HepG2 (cell line): Measurements from ENCODE around the gene PIK3CB. TPM values are rescaled to one million over a fixed set of nuclear protein-coding genes. Genes with fewer than 3 reads are reported as not detected.
A peak's percentile ranks its signal among the peaks of the same experiment; 100 is the strongest.

Source experiments
- DPF2 ChIP-seq: sonication (generic); formaldehyde crosslinking; IDR thresholded peaks from 2 replicates; pipeline ENCODE4 v1.4.0; 2020; ENCODE audit warnings: mild to moderate bottlenecking, low read depth, missing genetic modification reagents, borderline replicate concordance
- ELF1 ChIP-seq: sonication (generic); formaldehyde crosslinking; IDR thresholded peaks from 2 replicates; pipeline ENCODE4 v1.4.0; 2020; ENCODE audit warnings: missing genetic modification reagents
- FOXO1 ChIP-seq: sonication (generic); formaldehyde crosslinking; IDR thresholded peaks from 2 replicates; pipeline ENCODE4 v1.4.0; 2020; ENCODE audit warnings: missing genetic modification reagents
- MED1 ChIP-seq: sonication (generic); formaldehyde crosslinking; IDR thresholded peaks from 2 replicates; pipeline ENCODE4 v1.4.0; 2020; ENCODE audit warnings: missing genetic modification reagents
- NFE2L2 ChIP-seq: fragments of 150-350 bp; IDR thresholded peaks from 2 replicates; pipeline ENCODE4 v1.6.1; 2014; ENCODE audit warnings: low read length
- ZFP36L1 ChIP-seq: sonication (generic); formaldehyde crosslinking; IDR thresholded peaks from 2 replicates; pipeline ENCODE4 v1.8.0; 2022; ENCODE audit warnings: mild to moderate bottlenecking, missing genetic modification reagents, moderate library complexity
- ZFP36L2 ChIP-seq: sonication (generic); formaldehyde crosslinking; IDR thresholded peaks from 2 replicates; pipeline ENCODE4 v1.4.0; 2020; ENCODE audit warnings: missing genetic modification reagents
- ZNF10 ChIP-seq: sonication (generic); formaldehyde crosslinking; IDR thresholded peaks from 2 replicates; pipeline ENCODE4 v1.4.0; 2020; ENCODE audit warnings: mild to moderate bottlenecking, low read depth, missing genetic modification reagents, borderline replicate concordance
- ZNF101 ChIP-seq: sonication (generic); formaldehyde crosslinking; IDR thresholded peaks from 2 replicates; pipeline ENCODE4 v1.4.0; 2020; ENCODE audit warnings: mild to moderate bottlenecking, low read depth, missing genetic modification reagents, borderline replicate concordance
- ZNF572 ChIP-seq: sonication (generic); formaldehyde crosslinking; IDR thresholded peaks from 2 replicates; pipeline ENCODE4 v1.5.1; 2020; ENCODE audit warnings: mild to moderate bottlenecking, missing genetic modification reagents
- ZNF772 ChIP-seq: sonication (generic); formaldehyde crosslinking; IDR thresholded peaks from 2 replicates; pipeline ENCODE4 v1.5.0; 2020; ENCODE audit warnings: mild to moderate bottlenecking, missing genetic modification reagents
- polyA plus RNA-seq, 8 experiments: library from polyadenylated mRNA; depleted of rRNA in 3 of 8; stranded (reverse) in 7 of 8; unstranded in 1 of 8; fragments of >200 nt; fragmentation: Illumina TruSeq in 4 of 8; extraction: Trizol in 4 of 8; gene quantifications; 2 replicates each; pipeline versions ENCODE4 v1.2.1 to v1.2.3, GENCODE V29; 2011 to 2016; ENCODE audit warnings: low read depth in 4 of 8, missing spikeins in 1 of 8, mixed read lengths in 1 of 8; ENCODE audit not compliant: insufficient read depth in 1 of 8
- total RNA-seq, 5 experiments: library from RNA; depleted of rRNA; stranded (reverse); fragments of >200 nt; fragmentation: Illumina TruSeq; extraction: Trizol; gene quantifications; 2 replicates each; pipeline ENCODE4 v1.2.3, GENCODE V29; 2016; ENCODE audit warnings: low read depth in 1 of 5
- TF ChIP-seq, protein P1 (sequence below): sonication (generic); formaldehyde crosslinking; IDR thresholded peaks from 2 replicates; pipeline ENCODE4 v1.5.0; 2020; ENCODE audit warnings: missing genetic modification reagents, mild to moderate bottlenecking, borderline replicate concordance
- TF ChIP-seq, protein P2 (sequence below): sonication (generic); formaldehyde crosslinking; conservative IDR thresholded peaks from 2 replicates; pipeline ENCODE4 v1.4.0; 2020; ENCODE audit warnings: mild to moderate bottlenecking, missing genetic modification reagents, moderate library complexity
- TF ChIP-seq, protein P3 (sequence below): sonication (generic); formaldehyde crosslinking; IDR thresholded peaks from 2 replicates; pipeline ENCODE4 v1.4.0; 2020; ENCODE audit warnings: mild to moderate bottlenecking, missing genetic modification reagents
- TF ChIP-seq, protein P4 (sequence below): sonication (generic); formaldehyde crosslinking; IDR thresholded peaks from 2 replicates; pipeline ENCODE4 v1.5.0; 2020; ENCODE audit warnings: missing genetic modification reagents
- TF ChIP-seq, protein P5 (sequence below): sonication (generic); formaldehyde crosslinking; IDR thresholded peaks from 2 replicates; pipeline ENCODE4 v1.5.1; 2020; ENCODE audit warnings: missing genetic modification reagents, mild to moderate bottlenecking, borderline replicate concordance
- TF ChIP-seq, protein P6 (sequence below): fragments of 450-650 bp; IDR thresholded peaks from 2 replicates; pipeline ENCODE4 v1.6.1; 2017; ENCODE audit warnings: mild to moderate bottlenecking
- TF ChIP-seq, protein P7 (sequence below): sonication (generic); formaldehyde crosslinking; IDR thresholded peaks from 2 replicates; pipeline ENCODE4 v1.9.0; 2021; ENCODE audit warnings: missing genetic modification reagents, borderline replicate concordance

PIK3CB gene
- total and polyA plus RNA-seq, 2 of the 13 experiments (the other 11 are each of a cell fraction or from before 2014, with no cell fraction given) = 6.6 to 18.7 TPM

DNA sequence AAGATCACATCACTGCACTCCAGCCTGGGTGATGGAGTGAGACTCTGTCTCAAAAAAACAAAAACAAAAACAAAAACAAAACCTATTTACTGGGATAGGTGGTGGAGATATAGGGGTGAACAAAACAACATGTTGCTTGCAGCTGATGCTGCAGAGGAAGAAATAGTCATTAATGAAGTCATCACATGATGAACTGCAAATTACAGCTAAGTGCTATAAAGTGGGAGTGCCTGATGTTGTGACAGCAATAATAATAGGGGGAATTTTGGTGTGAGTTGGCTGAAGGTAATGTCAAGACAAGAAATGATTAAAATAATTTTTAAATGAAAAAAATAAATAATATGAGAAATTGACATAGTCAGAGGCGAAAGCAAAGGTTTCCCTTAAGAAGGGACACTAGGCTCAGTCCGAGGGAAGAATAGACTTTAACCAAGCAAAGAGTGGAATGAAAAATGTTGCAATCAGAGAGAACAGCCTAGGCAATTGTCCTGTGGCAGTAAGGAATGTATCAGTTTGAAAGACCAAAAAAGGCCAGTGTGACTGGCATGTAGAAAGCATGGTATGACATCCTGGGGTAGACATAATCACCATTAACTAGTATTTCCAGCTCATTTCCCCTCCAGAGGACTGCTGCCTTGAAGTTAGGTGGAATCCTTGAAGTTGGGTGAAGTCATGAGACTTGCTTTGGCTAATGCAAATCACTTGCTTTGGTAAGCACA lies 14.7 kb upstream of the PIK3CB start (continued):
- TF ChIP-seq, protein P1, sequence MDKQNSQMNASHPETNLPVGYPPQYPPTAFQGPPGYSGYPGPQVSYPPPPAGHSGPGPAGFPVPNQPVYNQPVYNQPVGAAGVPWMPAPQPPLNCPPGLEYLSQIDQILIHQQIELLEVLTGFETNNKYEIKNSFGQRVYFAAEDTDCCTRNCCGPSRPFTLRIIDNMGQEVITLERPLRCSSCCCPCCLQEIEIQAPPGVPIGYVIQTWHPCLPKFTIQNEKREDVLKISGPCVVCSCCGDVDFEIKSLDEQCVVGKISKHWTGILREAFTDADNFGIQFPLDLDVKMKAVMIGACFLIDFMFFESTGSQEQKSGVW (CRISPR knock-in tag) = no peak
- peak; percentile 33 for TF ChIP-seq MED1
- TF ChIP-seq DPF2 = 0 out of 2 replicates have a peak, but pooled peaks have one; percentile 23
- TF ChIP-seq, protein P2, sequence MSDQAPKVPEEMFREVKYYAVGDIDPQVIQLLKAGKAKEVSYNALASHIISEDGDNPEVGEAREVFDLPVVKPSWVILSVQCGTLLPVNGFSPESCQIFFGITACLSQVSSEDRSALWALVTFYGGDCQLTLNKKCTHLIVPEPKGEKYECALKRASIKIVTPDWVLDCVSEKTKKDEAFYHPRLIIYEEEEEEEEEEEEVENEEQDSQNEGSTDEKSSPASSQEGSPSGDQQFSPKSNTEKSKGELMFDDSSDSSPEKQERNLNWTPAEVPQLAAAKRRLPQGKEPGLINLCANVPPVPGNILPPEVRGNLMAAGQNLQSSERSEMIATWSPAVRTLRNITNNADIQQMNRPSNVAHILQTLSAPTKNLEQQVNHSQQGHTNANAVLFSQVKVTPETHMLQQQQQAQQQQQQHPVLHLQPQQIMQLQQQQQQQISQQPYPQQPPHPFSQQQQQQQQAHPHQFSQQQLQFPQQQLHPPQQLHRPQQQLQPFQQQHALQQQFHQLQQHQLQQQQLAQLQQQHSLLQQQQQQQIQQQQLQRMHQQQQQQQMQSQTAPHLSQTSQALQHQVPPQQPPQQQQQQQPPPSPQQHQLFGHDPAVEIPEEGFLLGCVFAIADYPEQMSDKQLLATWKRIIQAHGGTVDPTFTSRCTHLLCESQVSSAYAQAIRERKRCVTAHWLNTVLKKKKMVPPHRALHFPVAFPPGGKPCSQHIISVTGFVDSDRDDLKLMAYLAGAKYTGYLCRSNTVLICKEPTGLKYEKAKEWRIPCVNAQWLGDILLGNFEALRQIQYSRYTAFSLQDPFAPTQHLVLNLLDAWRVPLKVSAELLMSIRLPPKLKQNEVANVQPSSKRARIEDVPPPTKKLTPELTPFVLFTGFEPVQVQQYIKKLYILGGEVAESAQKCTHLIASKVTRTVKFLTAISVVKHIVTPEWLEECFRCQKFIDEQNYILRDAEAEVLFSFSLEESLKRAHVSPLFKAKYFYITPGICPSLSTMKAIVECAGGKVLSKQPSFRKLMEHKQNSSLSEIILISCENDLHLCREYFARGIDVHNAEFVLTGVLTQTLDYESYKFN (CRISPR knock-in tag) = 0 out of 2 replicates have a peak, but pooled peaks have one; percentile 49
- TF ChIP-seq, protein P3, sequence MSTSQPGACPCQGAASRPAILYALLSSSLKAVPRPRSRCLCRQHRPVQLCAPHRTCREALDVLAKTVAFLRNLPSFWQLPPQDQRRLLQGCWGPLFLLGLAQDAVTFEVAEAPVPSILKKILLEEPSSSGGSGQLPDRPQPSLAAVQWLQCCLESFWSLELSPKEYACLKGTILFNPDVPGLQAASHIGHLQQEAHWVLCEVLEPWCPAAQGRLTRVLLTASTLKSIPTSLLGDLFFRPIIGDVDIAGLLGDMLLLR (CRISPR knock-in tag) = no peak
- no peak for TF ChIP-seq ZNF772 (CRISPR knock-in tag)
- TF ChIP-seq FOXO1 (CRISPR knock-in tag) = no peak
- no peak for TF ChIP-seq ZNF10 (CRISPR knock-in tag)
- TF ChIP-seq, protein P4, sequence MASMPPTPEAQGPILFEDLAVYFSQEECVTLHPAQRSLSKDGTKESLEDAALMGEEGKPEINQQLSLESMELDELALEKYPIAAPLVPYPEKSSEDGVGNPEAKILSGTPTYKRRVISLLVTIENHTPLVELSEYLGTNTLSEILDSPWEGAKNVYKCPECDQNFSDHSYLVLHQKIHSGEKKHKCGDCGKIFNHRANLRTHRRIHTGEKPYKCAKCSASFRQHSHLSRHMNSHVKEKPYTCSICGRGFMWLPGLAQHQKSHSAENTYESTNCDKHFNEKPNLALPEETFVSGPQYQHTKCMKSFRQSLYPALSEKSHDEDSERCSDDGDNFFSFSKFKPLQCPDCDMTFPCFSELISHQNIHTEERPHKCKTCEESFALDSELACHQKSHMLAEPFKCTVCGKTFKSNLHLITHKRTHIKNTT = no peak
- TF ChIP-seq ELF1 (CRISPR knock-in tag) = no peak
- TF ChIP-seq, protein P5, sequence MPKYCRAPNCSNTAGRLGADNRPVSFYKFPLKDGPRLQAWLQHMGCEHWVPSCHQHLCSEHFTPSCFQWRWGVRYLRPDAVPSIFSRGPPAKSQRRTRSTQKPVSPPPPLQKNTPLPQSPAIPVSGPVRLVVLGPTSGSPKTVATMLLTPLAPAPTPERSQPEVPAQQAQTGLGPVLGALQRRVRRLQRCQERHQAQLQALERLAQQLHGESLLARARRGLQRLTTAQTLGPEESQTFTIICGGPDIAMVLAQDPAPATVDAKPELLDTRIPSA (CRISPR knock-in tag) = no peak
- TF ChIP-seq, protein P6, sequence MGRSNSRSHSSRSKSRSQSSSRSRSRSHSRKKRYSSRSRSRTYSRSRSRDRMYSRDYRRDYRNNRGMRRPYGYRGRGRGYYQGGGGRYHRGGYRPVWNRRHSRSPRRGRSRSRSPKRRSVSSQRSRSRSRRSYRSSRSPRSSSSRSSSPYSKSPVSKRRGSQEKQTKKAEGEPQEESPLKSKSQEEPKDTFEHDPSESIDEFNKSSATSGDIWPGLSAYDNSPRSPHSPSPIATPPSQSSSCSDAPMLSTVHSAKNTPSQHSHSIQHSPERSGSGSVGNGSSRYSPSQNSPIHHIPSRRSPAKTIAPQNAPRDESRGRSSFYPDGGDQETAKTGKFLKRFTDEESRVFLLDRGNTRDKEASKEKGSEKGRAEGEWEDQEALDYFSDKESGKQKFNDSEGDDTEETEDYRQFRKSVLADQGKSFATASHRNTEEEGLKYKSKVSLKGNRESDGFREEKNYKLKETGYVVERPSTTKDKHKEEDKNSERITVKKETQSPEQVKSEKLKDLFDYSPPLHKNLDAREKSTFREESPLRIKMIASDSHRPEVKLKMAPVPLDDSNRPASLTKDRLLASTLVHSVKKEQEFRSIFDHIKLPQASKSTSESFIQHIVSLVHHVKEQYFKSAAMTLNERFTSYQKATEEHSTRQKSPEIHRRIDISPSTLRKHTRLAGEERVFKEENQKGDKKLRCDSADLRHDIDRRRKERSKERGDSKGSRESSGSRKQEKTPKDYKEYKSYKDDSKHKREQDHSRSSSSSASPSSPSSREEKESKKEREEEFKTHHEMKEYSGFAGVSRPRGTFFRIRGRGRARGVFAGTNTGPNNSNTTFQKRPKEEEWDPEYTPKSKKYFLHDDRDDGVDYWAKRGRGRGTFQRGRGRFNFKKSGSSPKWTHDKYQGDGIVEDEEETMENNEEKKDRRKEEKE = no peak
- TF ChIP-seq NFE2L2 = no peak
- TF ChIP-seq ZNF101 = no peak
- TF ChIP-seq, protein P7, sequence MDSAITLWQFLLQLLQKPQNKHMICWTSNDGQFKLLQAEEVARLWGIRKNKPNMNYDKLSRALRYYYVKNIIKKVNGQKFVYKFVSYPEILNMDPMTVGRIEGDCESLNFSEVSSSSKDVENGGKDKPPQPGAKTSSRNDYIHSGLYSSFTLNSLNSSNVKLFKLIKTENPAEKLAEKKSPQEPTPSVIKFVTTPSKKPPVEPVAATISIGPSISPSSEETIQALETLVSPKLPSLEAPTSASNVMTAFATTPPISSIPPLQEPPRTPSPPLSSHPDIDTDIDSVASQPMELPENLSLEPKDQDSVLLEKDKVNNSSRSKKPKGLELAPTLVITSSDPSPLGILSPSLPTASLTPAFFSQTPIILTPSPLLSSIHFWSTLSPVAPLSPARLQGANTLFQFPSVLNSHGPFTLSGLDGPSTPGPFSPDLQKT (CRISPR knock-in tag) = no peak
- no peak for TF ChIP-seq ZFP36L2
- no peak for TF ChIP-seq ZNF572 (CRISPR knock-in tag)
- no peak for TF ChIP-seq ZFP36L1 (CRISPR knock-in tag)
